Breast epithelium (tissue), 3 donors: Measurements from ENCODE around the gene PLA2G5.

ENCODE experiments used
- CTCF ChIP-seq, 3 donors: fragments of 450-650 bp; IDR thresholded peaks; one replicate each; pipeline ENCODE4 v1.5.1; 2016 to 2017; ENCODE audit warnings: antibody characterized with exemption in 3 of 3, mild to moderate bottlenecking in 3 of 3, moderate library complexity in 3 of 3
- POLR2A ChIP-seq: fragments of 450-650 bp; IDR thresholded peaks from one replicate; pipeline ENCODE4 v1.6.1; 2016; ENCODE audit warnings: antibody characterized with exemption, mild to moderate bottlenecking, moderate library complexity
- POLR2AphosphoS5 ChIP-seq, 3 donors: sonication (generic); formaldehyde crosslinking; IDR thresholded peaks; one replicate each; pipeline ENCODE4 v1.6.1; 2017; ENCODE audit warnings: antibody characterized with exemption in 3 of 3

GRCh38 chr1:20137055-20137454 lies 67.1 kb downstream of the PLA2G5 start:
- no peak for TF ChIP-seq POLR2AphosphoS5 (IDR thresholded peaks at IDR 0.05)
- no peak for TF ChIP-seq CTCF (IDR thresholded peaks at IDR 0.05)
- no peak for TF ChIP-seq POLR2A
